H1 (cell line): Measurements from ENCODE around the gene DPYSL4. TPM values are rescaled to one million over a fixed set of nuclear protein-coding genes. Genes with fewer than 3 reads are reported as not detected.

Experiments used
- CBX5 ChIP-seq: fragments of 300-800, 300-1000 bp; sonication (generic); IDR thresholded peaks from 2 replicates; pipeline ENCODE4 v1.7.1; 2016; ENCODE audit warnings: antibody characterized with exemption, low read length, low read depth
- EGR1 ChIP-seq: IDR thresholded peaks from 2 replicates; pipeline ENCODE4 v1.6.1; 2011; ENCODE audit warnings: low read depth, low read length, borderline replicate concordance
- polyA plus RNA-seq, 7 experiments: library from polyadenylated mRNA; depleted of rRNA in 3 of 7; stranded (reverse) in 5 of 7; unstranded in 2 of 7; fragments of >200 nt in 5 of 7; fragments of 200-250 nt in 2 of 7; gene quantifications; 1 replicate in 5 of 7; 2 replicates in 1 of 7; 4 replicates in 1 of 7; pipeline versions ENCODE4 v1.2.1 to v1.2.3, GENCODE V29; 2011 to 2013; ENCODE audit warnings: missing spikeins in 2 of 7, mixed read lengths in 2 of 7
- total RNA-seq: library from RNA; stranded (reverse); fragmentation: NEBNext Ultra II Directional; extraction: Animal tissue kit (Norgen Biotek cat#: 25700); gene quantifications from 2 replicates; pipeline ENCODE4 v1.2.1, GENCODE V29; 2021

Gene DPYSL4
- total and polyA plus RNA-seq, 2 of the 8 experiments (the other 6 are each of a cell fraction or from before 2014, with no cell fraction given), result 12.9 to 15.2 TPM

GRCh38 chr10:132199854-132200311 lies 13.1 kb downstream of the DPYSL4 start (continued):
- TF ChIP-seq CBX5 (no peak), EGR1 (no peak)
